Germinal center (tissue), 1 donor: ENCODE measurements around the gene KIF24.
"Not testable (repeated sequence)": the region's sequence is repeated elsewhere in the genome, so short reads cannot be mapped to it uniquely, and the experiment has no call there.

ENCODE experiments used
- DNase-seq: peaks from one replicate; pipeline ENCODE4 v3.0.0; 2012; ENCODE audit warnings: mixed read lengths, low spot score

KIF24 gene, protein sequence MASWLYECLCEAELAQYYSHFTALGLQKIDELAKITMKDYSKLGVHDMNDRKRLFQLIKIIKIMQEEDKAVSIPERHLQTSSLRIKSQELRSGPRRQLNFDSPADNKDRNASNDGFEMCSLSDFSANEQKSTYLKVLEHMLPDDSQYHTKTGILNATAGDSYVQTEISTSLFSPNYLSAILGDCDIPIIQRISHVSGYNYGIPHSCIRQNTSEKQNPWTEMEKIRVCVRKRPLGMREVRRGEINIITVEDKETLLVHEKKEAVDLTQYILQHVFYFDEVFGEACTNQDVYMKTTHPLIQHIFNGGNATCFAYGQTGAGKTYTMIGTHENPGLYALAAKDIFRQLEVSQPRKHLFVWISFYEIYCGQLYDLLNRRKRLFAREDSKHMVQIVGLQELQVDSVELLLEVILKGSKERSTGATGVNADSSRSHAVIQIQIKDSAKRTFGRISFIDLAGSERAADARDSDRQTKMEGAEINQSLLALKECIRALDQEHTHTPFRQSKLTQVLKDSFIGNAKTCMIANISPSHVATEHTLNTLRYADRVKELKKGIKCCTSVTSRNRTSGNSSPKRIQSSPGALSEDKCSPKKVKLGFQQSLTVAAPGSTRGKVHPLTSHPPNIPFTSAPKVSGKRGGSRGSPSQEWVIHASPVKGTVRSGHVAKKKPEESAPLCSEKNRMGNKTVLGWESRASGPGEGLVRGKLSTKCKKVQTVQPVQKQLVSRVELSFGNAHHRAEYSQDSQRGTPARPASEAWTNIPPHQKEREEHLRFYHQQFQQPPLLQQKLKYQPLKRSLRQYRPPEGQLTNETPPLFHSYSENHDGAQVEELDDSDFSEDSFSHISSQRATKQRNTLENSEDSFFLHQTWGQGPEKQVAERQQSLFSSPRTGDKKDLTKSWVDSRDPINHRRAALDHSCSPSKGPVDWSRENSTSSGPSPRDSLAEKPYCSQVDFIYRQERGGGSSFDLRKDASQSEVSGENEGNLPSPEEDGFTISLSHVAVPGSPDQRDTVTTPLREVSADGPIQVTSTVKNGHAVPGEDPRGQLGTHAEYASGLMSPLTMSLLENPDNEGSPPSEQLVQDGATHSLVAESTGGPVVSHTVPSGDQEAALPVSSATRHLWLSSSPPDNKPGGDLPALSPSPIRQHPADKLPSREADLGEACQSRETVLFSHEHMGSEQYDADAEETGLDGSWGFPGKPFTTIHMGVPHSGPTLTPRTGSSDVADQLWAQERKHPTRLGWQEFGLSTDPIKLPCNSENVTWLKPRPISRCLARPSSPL (N-terminal part only)

DNA sequence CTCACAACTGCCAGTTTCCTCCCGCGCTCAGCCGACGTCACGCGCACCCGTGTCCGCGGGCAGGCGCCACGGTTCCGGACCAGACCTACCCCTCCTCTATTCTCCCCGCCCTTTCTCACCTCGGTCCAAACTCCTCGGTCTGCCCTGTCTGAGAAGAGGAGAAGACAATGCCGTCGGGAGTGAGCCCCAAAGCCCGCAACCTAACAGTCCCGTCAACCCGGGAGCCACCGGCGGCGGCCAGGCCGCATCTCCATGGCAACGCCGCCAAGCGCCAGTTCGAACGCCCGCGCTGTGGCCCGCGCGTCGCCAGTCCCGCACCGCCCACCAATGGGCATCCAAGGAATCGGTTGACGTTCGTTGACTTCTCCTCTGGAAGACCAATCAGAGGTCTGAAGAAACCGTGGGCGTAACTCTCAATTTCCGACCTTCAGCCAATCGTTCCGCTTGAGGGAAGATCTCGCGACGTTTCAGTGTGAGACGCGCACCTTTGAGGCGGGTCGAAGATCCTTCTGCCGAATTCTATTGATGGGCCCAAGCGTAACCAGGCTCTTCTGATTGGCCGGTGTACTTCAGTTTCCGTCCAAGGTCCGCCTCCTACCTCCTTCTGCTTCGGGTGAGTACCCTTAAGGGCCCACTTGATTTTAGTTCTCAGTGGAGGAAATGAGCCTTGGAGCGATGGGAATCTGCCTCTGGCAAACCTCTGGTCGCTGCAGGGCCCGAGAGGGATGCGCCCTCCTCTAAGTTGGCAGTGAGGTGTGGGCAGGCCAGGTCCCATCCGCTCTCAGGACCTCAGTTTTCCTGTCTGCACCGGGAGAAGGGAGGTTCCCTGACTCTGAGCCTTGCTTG, at the start of gene KIF24, which contains the start of gene NUDT2:
Gene KIF24, minus strand, starts transcription at position 282 of the 846 bp plus-strand sequence. CDS start 17,922 bp downstream, outside the sequence.
Gene NUDT2, plus strand, starts transcription at position 583 of the 846 bp plus-strand sequence. CDS start 9,471 bp downstream, outside the sequence.
- peak; percentile 94 for DNase-seq

DNA sequence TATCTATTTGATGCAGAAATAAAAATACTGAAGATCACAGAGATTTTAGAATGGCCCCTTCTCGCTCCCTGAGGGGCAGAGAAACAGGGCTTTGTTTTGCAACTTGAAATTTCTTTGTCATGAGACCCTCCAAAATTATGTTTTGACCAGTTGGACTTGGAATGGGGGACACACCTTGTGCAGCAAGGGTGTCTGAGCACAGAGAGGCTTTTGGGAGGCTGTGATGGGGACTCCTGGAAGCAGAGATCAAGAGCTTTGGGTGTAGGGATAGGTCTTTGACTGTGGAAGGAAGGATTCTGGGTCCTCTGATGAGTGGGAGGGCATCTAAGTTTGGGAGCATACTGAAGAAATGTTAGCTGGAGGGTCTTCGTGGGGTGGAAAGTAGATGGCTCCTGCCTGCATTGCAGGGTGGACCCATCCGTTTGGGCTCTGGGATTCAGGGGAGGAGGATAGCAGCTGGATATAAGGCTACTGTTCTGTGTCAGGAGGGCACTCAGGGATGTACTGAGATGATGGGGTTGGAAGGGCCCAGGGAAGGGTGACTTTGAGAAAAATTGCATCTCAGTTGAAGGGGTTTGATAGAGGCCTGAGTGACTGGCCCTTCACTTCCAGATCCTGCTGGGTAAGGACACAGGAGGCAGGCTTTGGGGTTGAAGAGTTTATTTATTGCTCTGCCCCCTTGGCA, 49.5 kb upstream of the KIF24 start:
- DNase-seq: no peak

DNA sequence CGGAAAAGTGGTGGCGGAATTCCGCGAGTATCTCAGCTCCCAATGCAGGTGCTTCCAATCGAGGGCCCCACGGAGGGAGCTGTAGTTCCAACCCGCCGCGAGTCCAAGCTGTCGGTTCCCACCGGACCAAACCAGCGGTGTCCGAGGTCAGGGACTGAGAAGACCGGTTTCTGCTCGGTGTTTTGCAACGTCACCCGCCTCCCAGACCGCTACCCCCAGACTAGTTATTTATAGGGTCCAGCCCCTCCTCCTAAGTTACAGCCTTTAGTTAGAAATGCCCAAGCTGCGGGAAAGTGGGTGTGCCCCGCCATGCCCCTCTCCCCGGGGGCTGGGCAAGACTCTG, 48.3 kb upstream of the KIF24 start:
- DNase-seq: no peak

DNA sequence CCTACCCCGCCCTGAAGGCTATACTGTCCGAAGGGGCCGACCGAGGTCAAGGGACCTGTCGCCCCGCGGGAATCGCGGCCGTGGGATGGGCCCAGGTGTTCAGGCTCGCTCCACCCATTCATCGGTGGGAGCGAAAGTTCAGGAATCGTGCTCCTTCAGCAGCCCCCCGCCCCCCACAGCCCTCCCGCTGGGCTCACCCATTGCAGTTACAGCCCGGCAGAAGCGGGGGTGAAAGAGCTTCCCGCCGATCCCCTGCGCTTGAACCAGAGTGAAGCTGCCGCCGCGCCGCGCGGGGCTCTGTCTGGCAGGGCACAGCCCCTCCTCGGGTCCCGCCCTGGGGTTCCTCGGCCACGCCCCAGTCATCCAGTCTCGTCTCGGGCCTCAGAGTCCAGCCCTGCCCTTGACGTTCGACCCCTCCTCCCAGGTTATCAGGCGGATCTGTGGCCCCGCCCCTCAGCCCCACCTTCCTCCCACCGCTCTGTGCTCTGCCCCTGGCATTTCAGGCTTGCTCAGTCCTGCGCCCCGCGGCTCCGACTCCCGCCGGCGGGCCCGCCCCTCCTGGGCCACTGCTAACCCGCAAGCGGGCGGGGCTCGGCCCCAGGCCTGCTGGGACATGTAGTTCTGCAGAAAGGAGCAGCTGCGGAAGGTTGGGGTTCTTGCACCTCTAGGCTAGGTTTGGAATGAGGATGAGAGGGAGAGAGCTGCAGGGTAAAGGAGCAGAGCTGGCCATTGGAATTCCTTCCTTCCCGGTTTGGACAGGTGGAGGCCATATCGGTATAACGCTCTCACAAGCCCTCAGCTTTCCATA, 47.7 kb upstream of the KIF24 start, which contains the start of gene MYORG:
Gene MYORG, minus strand, starts transcription at position 303 of the 808 bp plus-strand sequence. CDS start 3,955 bp downstream, outside the sequence.
- DNase-seq: peak; percentile 98

DNA sequence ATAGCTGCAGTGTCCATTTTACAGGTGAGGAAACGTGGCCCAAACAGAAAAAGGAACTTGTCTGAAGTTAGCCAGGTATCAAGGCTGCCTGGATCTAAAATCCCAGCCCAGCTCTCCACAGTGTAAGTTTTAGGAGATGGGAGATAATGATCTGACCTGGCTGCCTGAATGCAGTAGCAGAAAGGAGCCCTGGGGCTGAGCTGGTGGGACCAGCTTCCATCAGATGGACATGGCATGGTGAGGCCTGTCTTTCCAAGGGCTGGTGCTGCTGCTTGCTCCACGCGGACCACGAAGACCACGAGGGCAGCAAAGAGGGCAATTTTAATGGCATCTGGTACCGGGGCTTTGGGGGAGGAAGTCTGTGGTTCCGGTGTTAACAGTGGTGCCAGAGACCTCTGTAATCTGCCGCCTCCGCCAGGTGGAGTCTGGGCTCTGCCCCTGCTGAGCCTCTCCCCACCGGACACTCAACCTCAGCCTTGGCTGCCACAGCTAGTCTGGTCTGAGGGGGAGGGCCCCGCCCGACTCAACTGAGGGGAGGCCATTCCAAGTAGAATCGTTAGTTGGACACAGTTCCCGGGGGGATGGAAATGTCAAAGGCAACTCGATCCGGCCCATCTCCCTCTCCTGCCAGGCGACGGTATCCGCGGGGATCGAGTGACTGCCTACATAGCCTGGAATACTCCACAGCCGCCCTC, 47.0 kb upstream of the KIF24 start:
- peak; percentile 74 for DNase-seq

DNA sequence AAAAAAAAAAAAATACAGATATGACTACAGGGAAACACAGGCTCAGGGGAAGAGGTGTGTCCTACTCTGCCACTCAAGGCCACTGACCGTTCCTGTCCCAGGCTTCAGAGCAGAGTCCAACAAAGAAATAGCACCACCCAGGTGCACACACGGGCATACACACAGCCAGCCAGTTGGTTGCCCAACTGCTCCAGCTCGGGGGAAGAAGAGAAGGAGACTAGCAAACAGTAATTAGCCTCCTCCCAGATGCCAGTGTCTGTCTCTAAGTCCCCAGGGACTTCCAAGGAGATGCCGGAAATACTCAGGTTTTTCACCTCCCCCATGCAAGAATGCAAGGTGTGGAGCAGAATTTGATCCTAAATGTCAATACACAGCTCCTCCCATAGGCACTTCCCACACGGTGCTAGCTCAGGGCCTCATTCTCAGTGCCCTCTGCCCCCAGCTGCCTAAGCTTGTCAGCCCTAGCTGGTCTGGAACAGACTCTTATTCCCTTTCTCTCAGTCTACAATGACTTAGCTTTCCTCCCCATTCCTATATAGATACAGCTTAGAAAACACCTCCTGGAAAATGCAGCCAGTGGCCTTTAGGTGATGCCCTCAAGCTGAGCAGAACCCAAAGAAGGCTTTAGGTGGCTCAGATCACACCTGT, 46.0 kb upstream of the KIF24 start:
- no peak for DNase-seq

DNA sequence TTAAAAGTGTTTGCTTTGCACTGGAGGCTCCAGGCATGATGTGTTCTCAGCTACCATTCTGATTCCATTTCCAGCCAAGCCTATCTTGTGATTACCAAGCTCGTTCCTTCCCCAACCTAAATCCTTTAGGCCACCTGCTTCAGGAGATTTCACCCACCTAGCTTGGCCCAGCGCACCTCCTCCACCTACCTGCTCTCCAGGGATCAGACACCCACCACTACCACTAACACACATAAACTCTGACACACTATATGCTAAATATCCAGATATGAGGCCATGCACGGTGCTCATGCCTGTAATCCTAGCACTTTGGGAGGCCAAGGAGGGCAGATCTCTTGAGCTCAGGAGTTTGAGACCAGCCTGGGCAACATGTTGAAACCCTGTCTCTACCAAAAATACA, 45.3 kb upstream of the KIF24 start:
- DNase-seq: no peak

DNA sequence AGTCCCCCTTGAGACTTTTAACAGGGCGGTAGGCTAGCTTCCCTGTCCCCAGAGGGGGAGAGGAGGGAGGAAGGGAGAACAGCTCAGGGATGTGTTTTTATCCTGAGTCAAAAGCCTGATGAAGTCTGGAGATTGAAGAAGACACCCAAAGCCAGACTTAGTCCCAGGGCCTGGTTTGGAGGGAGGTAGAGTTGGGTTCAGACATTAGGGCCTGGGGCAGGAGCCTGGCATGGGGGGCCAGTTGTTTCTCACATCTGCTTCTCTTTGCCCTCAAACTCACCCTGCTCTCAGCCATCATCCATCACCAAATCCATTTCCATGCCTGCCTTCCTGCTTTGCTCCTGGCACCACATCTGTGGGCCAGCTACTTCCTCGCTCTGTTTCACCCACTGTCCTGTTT, 44.7 kb upstream of the KIF24 start:
- no peak for DNase-seq

DNA sequence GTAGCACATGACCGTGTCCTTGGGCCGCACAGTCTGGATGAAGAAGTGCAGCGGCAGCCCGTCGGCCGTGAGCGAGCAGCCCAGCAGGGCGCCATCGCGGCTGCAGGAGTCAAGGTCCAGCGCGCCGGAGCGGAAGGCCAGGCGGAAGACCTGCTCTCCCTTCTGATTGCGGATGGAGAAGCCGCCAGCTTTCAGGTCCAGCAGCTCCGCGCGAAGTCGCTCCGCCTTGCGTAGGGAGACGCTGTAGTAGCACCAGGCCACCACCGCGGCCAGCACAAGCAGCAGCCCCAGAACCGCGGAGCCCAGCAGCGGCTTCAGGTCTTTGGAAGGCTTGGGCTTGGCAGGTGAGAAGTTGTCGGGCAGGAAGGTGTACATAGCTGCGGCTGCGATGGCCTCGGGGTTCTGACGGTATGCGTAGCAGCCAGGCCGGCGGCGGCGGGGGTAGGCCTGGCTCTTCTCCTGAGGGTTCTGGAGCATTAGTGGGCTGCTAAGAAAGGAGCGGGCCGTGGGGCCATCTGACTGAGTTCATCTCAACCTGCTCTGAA, 43.5 kb upstream of the KIF24 start:
- no peak for DNase-seq

DNA sequence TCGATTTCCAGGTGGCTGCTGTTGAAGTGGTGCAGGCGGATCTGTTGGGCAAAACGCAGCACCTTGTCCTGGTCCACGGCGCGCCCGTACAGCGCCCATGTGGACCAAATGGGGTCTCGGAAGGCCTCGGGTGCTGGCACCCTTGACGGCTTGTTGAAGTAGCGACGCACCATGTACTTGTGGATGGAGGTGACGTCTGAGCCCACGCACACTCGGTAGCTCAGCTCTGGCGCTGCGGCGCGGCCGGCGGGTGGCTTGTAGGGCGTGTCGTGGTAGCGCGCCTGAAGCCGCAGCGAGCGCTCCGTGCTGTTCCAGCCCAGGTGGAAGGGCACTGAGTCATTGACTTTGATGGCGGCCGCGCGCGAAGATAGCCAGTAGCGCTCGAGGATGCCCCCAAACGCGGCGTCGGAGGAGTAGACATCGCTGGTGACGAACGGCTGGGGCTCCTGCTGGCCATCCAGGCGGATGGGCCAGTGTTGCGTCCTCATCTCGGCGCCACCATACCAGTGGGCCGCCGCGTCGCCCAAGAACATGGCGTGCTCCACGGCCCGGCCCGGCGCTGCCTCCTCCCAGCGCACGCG, 42.9 kb upstream of the KIF24 start:
- no peak for DNase-seq

DNA sequence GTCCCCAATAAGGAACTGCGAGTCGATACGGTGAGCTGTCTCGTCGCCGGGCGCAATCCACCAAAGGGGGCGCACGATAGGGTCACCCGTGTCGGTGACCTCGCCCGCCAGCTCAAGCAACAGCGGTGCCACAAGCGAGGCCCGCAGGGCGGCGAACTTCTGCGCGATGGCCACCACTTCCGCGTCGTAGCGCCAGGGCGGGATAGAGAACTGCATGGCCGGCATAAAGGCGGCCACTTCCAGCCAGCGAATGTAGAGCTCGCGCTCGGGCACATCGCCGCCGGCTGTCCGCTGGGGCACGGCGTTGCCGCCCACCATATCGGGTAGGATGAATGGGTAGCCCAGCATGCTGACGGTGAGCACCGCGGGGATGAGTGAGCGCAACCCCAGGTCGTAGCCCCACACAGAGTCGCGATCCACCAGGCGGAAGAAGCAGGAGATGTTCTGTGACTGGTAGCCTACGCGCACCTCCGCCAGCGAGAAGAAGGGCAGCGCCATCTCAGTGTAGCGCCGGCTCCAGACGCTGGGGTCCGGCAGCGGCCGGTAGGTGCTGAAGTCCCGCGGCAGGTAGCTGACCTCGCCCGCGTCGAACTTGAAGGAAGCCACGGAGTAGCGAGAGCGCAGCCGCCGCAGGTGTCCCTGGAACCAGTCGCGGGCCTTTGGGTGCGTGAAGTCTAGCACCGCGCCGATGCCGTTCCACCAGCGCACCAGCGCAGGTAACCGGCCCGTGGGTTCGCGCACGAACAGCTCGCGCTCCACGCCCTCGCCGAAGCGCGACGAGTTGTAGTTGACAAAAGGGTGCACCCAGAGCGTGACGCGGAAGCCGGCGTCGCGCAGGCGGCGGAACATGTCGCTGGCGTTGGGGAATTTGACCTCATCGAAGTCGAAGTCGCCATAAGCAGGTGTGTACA, 42.2 kb upstream of the KIF24 start:
- peak; percentile 22 for DNase-seq

DNA sequence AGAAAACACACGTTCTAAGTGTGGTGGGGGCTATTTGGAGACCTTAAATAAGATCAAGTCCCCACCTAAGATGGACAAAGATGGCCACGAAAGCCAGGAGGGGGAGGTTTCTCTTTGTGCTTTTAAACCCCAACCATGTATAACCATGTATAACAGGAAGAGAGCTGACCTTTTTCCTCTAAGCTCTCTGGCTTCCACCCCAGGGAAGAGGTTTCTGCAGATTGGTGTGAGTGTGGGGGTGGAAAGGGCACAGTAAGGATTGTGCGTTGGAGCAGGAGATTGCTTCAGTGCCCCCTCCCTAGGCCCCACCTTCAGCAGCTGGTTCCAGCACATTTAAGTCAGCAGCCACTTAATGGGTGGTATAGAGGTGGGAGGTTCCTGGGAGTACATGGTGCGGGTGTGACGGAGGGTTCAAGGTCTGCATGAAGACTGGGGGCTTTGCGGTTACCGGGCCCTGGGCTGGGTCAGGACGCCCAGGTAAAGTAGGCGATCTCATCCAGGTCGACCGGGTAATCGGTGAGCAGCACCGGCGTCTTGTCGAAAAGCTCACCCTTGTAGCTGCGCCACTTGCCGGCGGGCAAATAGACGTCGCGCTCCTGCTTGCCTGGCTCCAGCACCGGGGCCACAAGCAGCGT, 41.4 kb upstream of the KIF24 start:
- DNase-seq: no peak

DNA sequence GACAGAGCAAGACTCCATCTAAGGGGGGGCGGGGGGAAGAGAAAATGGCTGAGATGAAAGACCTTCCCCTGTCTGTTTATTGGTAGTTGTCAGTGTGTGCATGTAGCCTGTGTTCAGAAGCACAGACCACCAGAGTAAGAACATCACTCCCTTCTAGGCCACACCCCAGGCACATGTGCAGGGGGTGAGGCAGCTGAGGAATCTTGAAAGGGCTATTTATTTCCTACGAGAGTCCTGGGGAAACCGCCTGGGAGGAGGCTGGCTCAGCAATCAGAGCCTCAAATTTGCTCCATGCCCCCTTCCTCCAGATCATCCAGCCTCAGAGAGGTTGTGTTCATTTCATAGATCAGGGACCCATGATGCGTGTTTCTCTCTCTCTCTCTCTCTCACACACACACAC, 40.6 kb upstream of the KIF24 start:
- no peak for DNase-seq

DNA sequence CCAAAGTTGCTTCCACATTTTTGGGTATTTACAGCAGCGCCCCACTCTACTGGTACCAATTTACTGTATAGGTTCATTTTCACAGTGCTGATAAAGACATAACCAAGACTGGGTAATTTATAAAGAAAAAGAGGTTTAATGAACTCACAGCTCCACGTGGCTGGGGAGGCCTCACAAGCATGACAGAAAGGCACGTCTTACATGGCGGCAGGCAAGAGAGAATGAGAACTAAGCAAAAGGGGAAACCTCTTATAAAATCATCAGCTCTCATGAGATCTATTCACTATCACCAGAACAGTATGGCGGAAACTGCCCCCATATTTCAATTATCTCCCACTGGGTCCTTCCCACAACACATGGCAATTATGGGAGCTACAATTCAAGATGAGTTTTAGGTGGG, 39.7 kb upstream of the KIF24 start:
- not testable (repeated sequence) for DNase-seq

DNA sequence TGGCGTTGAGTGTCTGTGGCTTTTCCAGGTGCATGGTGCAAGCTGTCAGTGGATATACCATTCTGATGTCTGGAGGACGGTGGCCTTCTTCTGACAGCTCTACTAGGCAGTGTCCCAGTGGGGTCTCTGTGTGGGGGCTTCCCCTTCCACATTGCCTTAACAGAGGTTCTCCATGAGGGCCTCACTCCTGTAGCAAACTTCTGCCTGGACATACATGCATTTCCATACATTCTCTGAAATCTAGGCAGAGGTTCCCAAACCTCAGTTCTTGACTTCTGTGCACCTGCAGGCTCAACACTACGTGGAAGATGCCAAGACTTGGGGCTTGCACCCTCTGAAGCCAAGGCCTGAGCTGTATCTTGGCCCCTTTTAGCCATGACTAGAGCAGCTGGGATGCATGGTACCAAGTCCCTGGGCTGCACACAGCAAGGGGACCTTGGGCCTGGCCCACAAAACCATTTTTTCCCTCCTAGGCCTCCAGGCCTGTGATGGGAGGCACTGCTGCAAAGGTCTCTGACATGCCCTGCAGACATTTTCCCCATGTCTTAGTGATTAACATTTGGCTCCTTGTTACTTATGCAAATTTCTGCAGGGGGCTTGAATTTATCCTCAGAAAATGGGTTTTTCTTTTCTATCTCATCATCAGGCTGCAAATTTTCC, 38.8 kb upstream of the KIF24 start:
- not testable (repeated sequence) for DNase-seq

DNA sequence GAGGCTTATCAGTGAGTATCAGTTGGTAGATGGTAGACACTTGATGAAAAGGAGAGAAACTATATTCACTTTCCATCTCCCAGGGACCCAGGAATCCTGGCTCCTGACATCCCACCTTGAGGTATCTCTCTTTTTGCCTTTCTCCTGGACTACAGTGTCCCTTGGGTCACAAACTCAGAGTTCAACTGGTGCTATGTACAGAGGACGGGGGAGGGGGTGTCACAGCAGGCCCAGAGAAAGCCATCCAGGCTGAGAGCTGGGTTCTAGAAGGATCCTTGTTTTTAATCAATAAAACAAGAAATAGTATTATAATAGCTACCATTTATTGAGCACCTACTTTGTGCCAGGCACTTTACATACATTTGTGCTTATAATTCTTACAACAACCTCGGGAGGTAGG, 37.3 kb upstream of the KIF24 start:
- DNase-seq: no peak
